ENCODE measurements around the gene CDK5RAP3.

- TF ChIP-seq CTCF (IDR thresholded peaks at IDR 0.05) (no peak), TCF7 (CRISPR knock-in tag; IDR thresholded peaks at IDR 0.05; ENCODE audit: low read depth) (no peak), RELA (CRISPR knock-in tag; IDR thresholded peaks at IDR 0.05; ENCODE audit: borderline replicate concordance) (no peak), KAT7 (CRISPR knock-in tag; IDR thresholded peaks at IDR 0.05; ENCODE audit: borderline replicate concordance) (no peak), ZNF138 (CRISPR knock-in tag; conservative IDR thresholded peaks at IDR 0.05) (no peak), ATF6 (CRISPR knock-in tag; IDR thresholded peaks at IDR 0.05) (no peak), EMX1 (CRISPR knock-in tag; IDR thresholded peaks at IDR 0.05) (no peak), CBFB (CRISPR knock-in tag; IDR thresholded peaks at IDR 0.05; ENCODE audit: low read depth) (no peak), ZNF416 (CRISPR knock-in tag; IDR thresholded peaks at IDR 0.05) (no peak), ATF3 (CRISPR knock-in tag; conservative IDR thresholded peaks at IDR 0.05) (no peak), FOXP1 (CRISPR knock-in tag; IDR thresholded peaks at IDR 0.05; ENCODE audit: borderline replicate concordance) (no peak), GRHL2 (CRISPR knock-in tag; IDR thresholded peaks at IDR 0.05; ENCODE audit: insufficient replicate concordance, severe bottlenecking) (no peak), JUN (CRISPR knock-in tag; IDR thresholded peaks at IDR 0.05) (no peak), MYBL2 (CRISPR knock-in tag; IDR thresholded peaks at IDR 0.05) (no peak)
Measured at GRCh38 chr17:47949946-47950345, 21.0 kb upstream of the CDK5RAP3 start.

All from WTC11 (cell line).